Endothelial cell of umbilical vein (primary cell): ENCODE data around the gene CRAT. TPM values are rescaled to one million over a fixed set of nuclear protein-coding genes. Genes with fewer than 3 reads are reported as not detected.

Experiments
- BruUV-seq: library from RNA; stranded (reverse); fragments of 400-500 nt; replicated peaks from 2 replicates; lab custom pipeline; 2021; lab: Mats Ljungman, UMichigan
- CTCF ChIA-PET: fragments of 300-600, 350-600 bp; sonication (Branson Sonifier 250); formaldehyde crosslinking; loops from one replicate; lab custom pipeline; 2021; ENCODE audit warnings: antibody characterized with exemption, inconsistent platforms; lab: Charles Lee
- POLR2A ChIA-PET: fragments of 300-600, 350-600 bp; sonication (Branson Sonifier 250); formaldehyde crosslinking; loops from one replicate; lab custom pipeline; 2021; ENCODE audit warnings: antibody characterized with exemption, inconsistent platforms; lab: Charles Lee
- DNase-seq: peaks from one replicate; pipeline ENCODE4 v3.0.0-alpha.2; 2011; ENCODE audit warnings: low read depth, low spot score
- FAIRE-seq: peaks from 2 replicates; lab custom pipeline; 2011; peaks lifted over from hg19 to GRCh38; lab: Jason Lieb, UNC
- H2AFZ ChIP-seq: 2 replicates; pipeline ENCODE4 v1.6.0; 2012; ENCODE audit warnings: low read depth, low read length, control low read depth, inconsistent platforms
- H3K27ac ChIP-seq: 2 replicates; pipeline ENCODE4 v1.5.1; 2011; ENCODE audit warnings: low read depth, mild to moderate bottlenecking, control low read depth, low read length, moderate library complexity; ENCODE audit not compliant: insufficient read depth
- H3K27me3 ChIP-seq, 2 experiments: 2 replicates each; pipeline versions ENCODE4 v1.6.0 to v1.6.1; 2011; ENCODE audit warnings: low read length in 2 of 2, mixed read lengths in 1 of 2; ENCODE audit not compliant: control insufficient read depth in 2 of 2, insufficient read depth in 2 of 2
- H3K36me3 ChIP-seq, 2 experiments: 2 replicates in 1 of 2; 3 replicates in 1 of 2; pipeline ENCODE4 v1.5.1; 2011; ENCODE audit warnings: low read length in 2 of 2, mild to moderate bottlenecking in 1 of 2, moderate library complexity in 1 of 2; ENCODE audit not compliant: control insufficient read depth in 2 of 2, insufficient read depth in 2 of 2; ENCODE audit errors: extremely low read depth in 1 of 2
- H3K4me1 ChIP-seq: 3 replicates; pipeline ENCODE4 v1.5.1; 2011; ENCODE audit warnings: mild to moderate bottlenecking, low read length; ENCODE audit not compliant: control insufficient read depth, insufficient read depth; ENCODE audit errors: extremely low read depth
- H3K4me2 ChIP-seq: 2 replicates; pipeline ENCODE4 v1.6.1; 2011; ENCODE audit warnings: low read length, control low read depth, mixed read lengths; ENCODE audit not compliant: insufficient read depth
- H3K4me3 ChIP-seq, 3 experiments: fragments of 200-600 bp in 1 of 3; sonication (generic), shearing (Covaris generic) in 1 of 3; replicated peaks in 1 of 3; 2 replicates each; pipeline ENCODE4 v1.5.1; 2011 to 2016; ENCODE audit warnings: control low read depth in 3 of 3, low read length in 3 of 3, mild to moderate bottlenecking in 2 of 3, inconsistent platforms in 1 of 3, low read depth in 1 of 3, moderate library complexity in 1 of 3; ENCODE audit not compliant: insufficient read depth in 1 of 3
- H3K79me2 ChIP-seq: 2 replicates; pipeline ENCODE4 v1.6.0; 2012; ENCODE audit warnings: low read length, inconsistent platforms; ENCODE audit not compliant: control insufficient read depth, insufficient read depth
- H3K9ac ChIP-seq: replicated peaks from 2 replicates; pipeline ENCODE3; 2011; ENCODE audit warnings: low read length, control low read depth; ENCODE audit not compliant: insufficient read depth; ENCODE audit errors: extremely low read depth
- H3K9me1 ChIP-seq: replicated peaks from 3 replicates; pipeline ENCODE4 v1.6.0; 2011; ENCODE audit warnings: mild to moderate bottlenecking, low read length; ENCODE audit not compliant: control insufficient read depth, insufficient read depth; ENCODE audit errors: extremely low read depth
- H3K9me3 ChIP-seq: replicated peaks from 2 replicates; pipeline ENCODE4 v1.5.1; 2012; ENCODE audit warnings: low read length, inconsistent platforms; ENCODE audit not compliant: control insufficient read depth, insufficient read depth
- H4K20me1 ChIP-seq: replicated peaks from 2 replicates; pipeline ENCODE3; 2011; ENCODE audit warnings: mild to moderate bottlenecking, low read length; ENCODE audit not compliant: control insufficient read depth, insufficient read depth; ENCODE audit errors: extremely low read depth
- EZH2 ChIP-seq: IDR thresholded peaks from 2 replicates; pipeline ENCODE4 v1.6.1; 2012; ENCODE audit warnings: borderline replicate concordance, low read depth, mild to moderate bottlenecking, moderate library complexity, low read length, inconsistent platforms; ENCODE audit not compliant: severe bottlenecking
- FOS ChIP-seq: IDR thresholded peaks from 2 replicates; pipeline ENCODE4 v1.6.1; 2011; ENCODE audit warnings: mild to moderate bottlenecking, low read length, moderate library complexity, borderline replicate concordance; ENCODE audit not compliant: insufficient read depth
- GATA2 ChIP-seq: IDR thresholded peaks from 2 replicates; pipeline ENCODE4 v1.7.0; 2011; ENCODE audit warnings: low read depth, mild to moderate bottlenecking, moderate library complexity, mixed read lengths, low read length; ENCODE audit not compliant: insufficient read length, insufficient read depth
- JUN ChIP-seq: IDR thresholded peaks from 2 replicates; pipeline ENCODE4 v1.6.1; 2011; ENCODE audit warnings: borderline replicate concordance, low read depth; ENCODE audit not compliant: insufficient read length, insufficient read depth
- MYC ChIP-seq: IDR thresholded peaks from one replicate; pipeline ENCODE4 v1.6.1; 2011; ENCODE audit warnings: mild to moderate bottlenecking, low read depth, low read length
- POLR2A ChIP-seq: IDR thresholded peaks from 2 replicates; pipeline ENCODE4 v1.6.1; 2012; ENCODE audit warnings: low read depth, mild to moderate bottlenecking, control low read depth, low read length
- POLR2AphosphoS5 ChIP-seq: IDR thresholded peaks from 2 replicates; pipeline ENCODE4 v1.6.1; 2012; ENCODE audit warnings: low read depth, mild to moderate bottlenecking, control low read depth, low read length, moderate library complexity; ENCODE audit not compliant: insufficient read depth
- dilution Hi-C: fragments of 300-500 bp; cut with MboI; formaldehyde crosslinking; loops from one replicate; pipeline ENCODE4 v1.15.0; 2019; ENCODE audit warnings: low sequenced_read_pairs; ENCODE audit not compliant: extremely low pct_ligation_motif_present
- intact Hi-C: fragments of 100-400 bp; cut with micrococcal nuclease; formaldehyde crosslinking; loops from one replicate; pipeline ENCODE4 v1.10.0; 2022
- polyA plus RNA-seq, 4 experiments: library from polyadenylated mRNA; depleted of rRNA in 3 of 4; stranded (reverse) in 3 of 4; unstranded in 1 of 4; fragments of >200 nt; gene quantifications; 2 replicates each; pipeline versions ENCODE4 v1.2.1 to v1.2.3, GENCODE V29; 2011 to 2012; ENCODE audit warnings: missing spikeins in 1 of 4
- total RNA-seq: library from RNA; stranded (reverse); gene quantifications from 2 replicates; pipeline ENCODE4 v1.2.3, GENCODE V29; 2021
- TF ChIP-seq, protein P1 (sequence below), 2 donors: IDR thresholded peaks; 1 replicate in 1 of 2; 2 replicates in 1 of 2; pipeline ENCODE4 v1.5.1; 2011; ENCODE audit warnings: low read length in 2 of 2, mild to moderate bottlenecking in 2 of 2, moderate library complexity in 2 of 2, control low read depth in 1 of 2, inconsistent platforms in 1 of 2, low read depth in 1 of 2; ENCODE audit not compliant: insufficient read depth in 1 of 2; ENCODE audit errors: extremely low read depth in 1 of 2
- TF ChIP-seq, protein P2 (sequence below): IDR thresholded peaks from 2 replicates; pipeline ENCODE4 v1.6.1; 2011; ENCODE audit not compliant: insufficient read depth, insufficient read length

The CRAT gene
- total and polyA plus RNA-seq, 2 donors (not counting 3 experiments of a cell fraction or from before 2014, with no cell fraction given), result 34.2 to 55.3 TPM

DNA sequence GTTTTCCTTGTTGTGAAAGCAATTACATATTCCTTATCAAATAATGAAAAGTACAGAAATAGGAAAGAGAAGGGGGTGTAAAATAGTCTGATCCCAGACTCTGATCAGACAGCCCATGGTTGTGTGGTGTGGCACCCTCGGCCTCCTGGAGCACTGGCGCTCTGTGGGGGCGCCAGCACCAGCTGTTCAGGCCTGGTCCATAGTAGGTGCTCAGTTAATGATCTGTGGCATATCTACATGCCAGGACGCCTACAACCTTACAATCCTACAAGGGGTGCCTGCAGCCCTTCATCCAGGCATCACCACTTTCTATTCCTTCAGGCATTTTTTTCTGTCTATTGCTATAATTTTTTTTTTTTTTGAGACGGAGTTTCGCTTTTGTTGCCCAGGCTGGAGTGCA is 57.6 kb downstream of the CRAT start:
- intact Hi-C loops (no loop called here), dilution Hi-C loops (no loop called here)
- Histone ChIP-seq H2AFZ (no peak overlapping the region), H3K27ac (no peak overlapping the region), H3K4me2 (no peak overlapping the region), H3K9ac (no peak overlapping the region), H3K36me3 (peaks cover 4 to 21% of the 10 kb centered on the region in 2 experiments), H3K27me3 (no peaks in the 10 kb centered on the region), H3K9me1 (no peaks in the 10 kb centered on the region), H3K4me1 (no peaks in the 10 kb centered on the region), H3K9me3 (no peaks in the 10 kb centered on the region), H4K20me1 (no peaks in the 10 kb centered on the region), H3K4me3 (no peak overlapping the region), H3K79me2 (no peaks in the 10 kb centered on the region)
- BruUV-seq, result no TSS peak
- ChIA-PET CTCF (no interaction called here), POLR2A (no interaction called here)
- no peak for FAIRE-seq
- DNase-seq, result no peak
- TF ChIP-seq EZH2 (no peak), MYC (no peak), FOS (no peak), POLR2AphosphoS5 (no peak), JUN (no peak), POLR2A (no peak), GATA2 (no peak)
- TF ChIP-seq, protein P1, sequence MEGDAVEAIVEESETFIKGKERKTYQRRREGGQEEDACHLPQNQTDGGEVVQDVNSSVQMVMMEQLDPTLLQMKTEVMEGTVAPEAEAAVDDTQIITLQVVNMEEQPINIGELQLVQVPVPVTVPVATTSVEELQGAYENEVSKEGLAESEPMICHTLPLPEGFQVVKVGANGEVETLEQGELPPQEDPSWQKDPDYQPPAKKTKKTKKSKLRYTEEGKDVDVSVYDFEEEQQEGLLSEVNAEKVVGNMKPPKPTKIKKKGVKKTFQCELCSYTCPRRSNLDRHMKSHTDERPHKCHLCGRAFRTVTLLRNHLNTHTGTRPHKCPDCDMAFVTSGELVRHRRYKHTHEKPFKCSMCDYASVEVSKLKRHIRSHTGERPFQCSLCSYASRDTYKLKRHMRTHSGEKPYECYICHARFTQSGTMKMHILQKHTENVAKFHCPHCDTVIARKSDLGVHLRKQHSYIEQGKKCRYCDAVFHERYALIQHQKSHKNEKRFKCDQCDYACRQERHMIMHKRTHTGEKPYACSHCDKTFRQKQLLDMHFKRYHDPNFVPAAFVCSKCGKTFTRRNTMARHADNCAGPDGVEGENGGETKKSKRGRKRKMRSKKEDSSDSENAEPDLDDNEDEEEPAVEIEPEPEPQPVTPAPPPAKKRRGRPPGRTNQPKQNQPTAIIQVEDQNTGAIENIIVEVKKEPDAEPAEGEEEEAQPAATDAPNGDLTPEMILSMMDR (IDR thresholded peaks at IDR 0.05; ENCODE audit: extremely low read depth in 1 of 2, insufficient read depth in 1 of 2, low read depth in 1 of 2, low read length in 2 of 2), result no peak
- TF ChIP-seq, protein P2, sequence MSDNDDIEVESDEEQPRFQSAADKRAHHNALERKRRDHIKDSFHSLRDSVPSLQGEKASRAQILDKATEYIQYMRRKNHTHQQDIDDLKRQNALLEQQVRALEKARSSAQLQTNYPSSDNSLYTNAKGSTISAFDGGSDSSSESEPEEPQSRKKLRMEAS, result no peak
